Measurements from ENCODE around the gene HNF4A. TPM values are rescaled to one million over a fixed set of nuclear protein-coding genes. Genes with fewer than 3 reads are reported as not detected.
A peak's percentile ranks its signal among the peaks of the same experiment; 100 is the strongest.

The HNF4A gene
- total RNA-seq, 1 donor: not detected

- H2AFZ ChIP-seq (ENCODE audit: low read length): no peak overlapping the region
Measured at GRCh38 chr20:44447827-44448419, 92.4 kb downstream of the HNF4A start.

GRCh38 chr20:44448753-44449546 is 93.5 kb downstream of the HNF4A start:
- Histone ChIP-seq H3K27ac (ENCODE audit: low read depth, low read length) (no peak overlapping the region), H3K27me3 (ENCODE audit: insufficient read depth, low read length) (peaks cover 9% of the 10 kb centered on the region), H2AFZ (ENCODE audit: low read length) (no peak overlapping the region), H3K36me3 (ENCODE audit: insufficient read depth, low read length) (no peaks in the 10 kb centered on the region), H3K4me3 (ENCODE audit: insufficient read depth, low read length) (no peak overlapping the region), H3K4me2 (ENCODE audit: insufficient read depth, low read length) (no peak overlapping the region), H3K79me2 (ENCODE audit: insufficient read depth, low read length) (no peaks in the 10 kb centered on the region), H3K4me1 (ENCODE audit: insufficient read depth, low read length) (no peaks in the 10 kb centered on the region), H3K9me3 (ENCODE audit: low read depth, low read length) (no peaks in the 10 kb centered on the region), H4K20me1 (ENCODE audit: insufficient read depth, low read length) (no peaks in the 10 kb centered on the region)
- peak; percentile 50 for TF ChIP-seq CTCF (IDR thresholded peaks at IDR 0.05; ENCODE audit: extremely low read depth, low read depth, low read length)
- no peak for DNase-seq (ENCODE audit: insufficient read length, low spot score, missing footprints)

More at GRCh38 chr20:44447827-44448419, 92.4 kb downstream of the HNF4A start:
- no peak for DNase-seq (ENCODE audit: insufficient read length, low spot score, missing footprints)
- Histone ChIP-seq H3K36me3 (ENCODE audit: insufficient read depth, low read length) (no peaks in the 10 kb centered on the region), H3K4me1 (ENCODE audit: insufficient read depth, low read length) (no peaks in the 10 kb centered on the region), H3K4me2 (ENCODE audit: insufficient read depth, low read length) (no peak overlapping the region), H3K9me3 (ENCODE audit: low read depth, low read length) (no peaks in the 10 kb centered on the region), H3K79me2 (ENCODE audit: insufficient read depth, low read length) (no peaks in the 10 kb centered on the region), H4K20me1 (ENCODE audit: insufficient read depth, low read length) (no peaks in the 10 kb centered on the region), H3K4me3 (ENCODE audit: insufficient read depth, low read length) (no peak overlapping the region), H3K27me3 (ENCODE audit: insufficient read depth, low read length) (peaks cover 6% of the 10 kb centered on the region), H3K27ac (ENCODE audit: low read depth, low read length) (no peak overlapping the region)
- TF ChIP-seq CTCF (IDR thresholded peaks at IDR 0.05; ENCODE audit: extremely low read depth, low read depth, low read length): no peak

DNA sequence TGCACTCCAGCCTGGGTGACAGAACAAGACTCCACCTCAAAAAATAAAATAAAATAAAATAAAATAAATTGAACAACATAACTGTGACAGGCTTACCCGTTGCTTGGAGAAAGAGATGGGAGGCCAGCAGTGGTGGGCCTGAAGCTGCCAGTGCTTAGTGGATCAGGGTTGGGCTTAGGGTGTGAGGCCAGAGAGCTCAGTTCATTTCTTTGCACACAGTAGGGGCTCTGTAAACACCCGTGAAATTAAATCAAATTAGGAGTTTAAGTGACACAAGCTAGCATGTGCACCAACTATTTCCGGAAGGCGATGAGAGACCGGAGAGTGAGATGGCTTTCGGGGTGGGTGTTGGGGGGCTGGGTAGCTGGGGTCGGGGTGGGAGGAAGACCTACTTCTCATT is 94.4 kb downstream of the HNF4A start:
- no peak for DNase-seq (ENCODE audit: insufficient read length, low spot score, missing footprints)
- Histone ChIP-seq H3K4me2 (ENCODE audit: insufficient read depth, low read length) (no peak overlapping the region), H3K4me1 (ENCODE audit: insufficient read depth, low read length) (no peaks in the 10 kb centered on the region), H3K9me3 (ENCODE audit: low read depth, low read length) (no peaks in the 10 kb centered on the region), H3K27ac (ENCODE audit: low read depth, low read length) (no peak overlapping the region), H3K27me3 (ENCODE audit: insufficient read depth, low read length) (peaks cover 9% of the 10 kb centered on the region), H3K36me3 (ENCODE audit: insufficient read depth, low read length) (no peaks in the 10 kb centered on the region), H3K4me3 (ENCODE audit: insufficient read depth, low read length) (no peak overlapping the region), H3K79me2 (ENCODE audit: insufficient read depth, low read length) (no peaks in the 10 kb centered on the region), H2AFZ (ENCODE audit: low read length) (no peak overlapping the region), H4K20me1 (ENCODE audit: insufficient read depth, low read length) (no peaks in the 10 kb centered on the region)
- no peak for TF ChIP-seq CTCF (IDR thresholded peaks at IDR 0.05; ENCODE audit: extremely low read depth, low read depth, low read length)

DNA sequence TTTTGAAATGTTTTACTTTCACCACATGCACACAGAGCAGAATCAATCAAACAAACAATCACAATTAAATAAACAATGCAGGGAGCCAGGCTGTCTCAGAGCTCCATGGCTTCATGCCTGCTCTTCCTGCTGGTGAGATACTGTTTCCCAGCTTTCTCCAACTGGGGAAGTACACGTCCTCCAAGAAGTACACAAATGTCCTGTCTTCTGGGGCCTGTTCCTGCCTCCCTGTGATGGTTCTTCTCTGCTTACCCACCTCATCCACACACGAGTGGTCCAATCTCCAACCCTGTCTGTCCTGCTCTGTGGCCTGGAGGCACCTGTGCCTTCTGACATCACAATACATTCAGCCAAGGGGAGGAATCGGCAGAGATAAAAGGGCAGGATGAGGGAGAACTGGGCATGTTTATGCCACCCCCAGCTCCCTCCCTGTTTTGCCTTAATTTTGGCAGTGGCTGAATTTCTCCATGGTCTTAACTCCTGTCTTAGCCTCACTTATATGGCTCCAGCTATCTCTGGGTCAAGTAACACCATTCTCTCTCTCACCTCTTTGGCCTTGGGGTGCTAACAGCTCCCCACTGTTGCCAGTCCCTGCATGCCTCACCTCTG is 94.9 kb downstream of the HNF4A start:
- no peak for TF ChIP-seq CTCF (IDR thresholded peaks at IDR 0.05; ENCODE audit: extremely low read depth, low read depth, low read length)
- no peak overlapping the region for H3K27ac ChIP-seq (ENCODE audit: low read depth, low read length)
- H3K27me3 ChIP-seq (ENCODE audit: insufficient read depth, low read length): peaks cover 9% of the 10 kb centered on the region
- H3K9me3 ChIP-seq (ENCODE audit: low read depth, low read length): no peaks in the 10 kb centered on the region
- H3K79me2 ChIP-seq (ENCODE audit: insufficient read depth, low read length): no peaks in the 10 kb centered on the region
- H3K36me3 ChIP-seq (ENCODE audit: insufficient read depth, low read length): no peaks in the 10 kb centered on the region
- no peak overlapping the region for H3K4me3 ChIP-seq (ENCODE audit: insufficient read depth, low read length)
- no peak overlapping the region for H3K4me2 ChIP-seq (ENCODE audit: insufficient read depth, low read length)
- H2AFZ ChIP-seq (ENCODE audit: low read length): no peak overlapping the region
- no peaks in the 10 kb centered on the region for H4K20me1 ChIP-seq (ENCODE audit: insufficient read depth, low read length)
- no peaks in the 10 kb centered on the region for H3K4me1 ChIP-seq (ENCODE audit: insufficient read depth, low read length)
- no peak for DNase-seq (ENCODE audit: insufficient read length, low spot score, missing footprints)
